Stimulated activated CD4-positive, alpha-beta T cell treated with anti-CD3 and anti-CD28 coated beads, Interleukin-1b, Interleukin-23, amount 100 ng/mL, for 48 hours (primary cell): ENCODE measurements around the gene VAC14.

Experiments
- DNase-seq: peaks from one replicate; pipeline ENCODE4 v3.0.0-alpha.2; 2020

VAC14 gene

DNA sequence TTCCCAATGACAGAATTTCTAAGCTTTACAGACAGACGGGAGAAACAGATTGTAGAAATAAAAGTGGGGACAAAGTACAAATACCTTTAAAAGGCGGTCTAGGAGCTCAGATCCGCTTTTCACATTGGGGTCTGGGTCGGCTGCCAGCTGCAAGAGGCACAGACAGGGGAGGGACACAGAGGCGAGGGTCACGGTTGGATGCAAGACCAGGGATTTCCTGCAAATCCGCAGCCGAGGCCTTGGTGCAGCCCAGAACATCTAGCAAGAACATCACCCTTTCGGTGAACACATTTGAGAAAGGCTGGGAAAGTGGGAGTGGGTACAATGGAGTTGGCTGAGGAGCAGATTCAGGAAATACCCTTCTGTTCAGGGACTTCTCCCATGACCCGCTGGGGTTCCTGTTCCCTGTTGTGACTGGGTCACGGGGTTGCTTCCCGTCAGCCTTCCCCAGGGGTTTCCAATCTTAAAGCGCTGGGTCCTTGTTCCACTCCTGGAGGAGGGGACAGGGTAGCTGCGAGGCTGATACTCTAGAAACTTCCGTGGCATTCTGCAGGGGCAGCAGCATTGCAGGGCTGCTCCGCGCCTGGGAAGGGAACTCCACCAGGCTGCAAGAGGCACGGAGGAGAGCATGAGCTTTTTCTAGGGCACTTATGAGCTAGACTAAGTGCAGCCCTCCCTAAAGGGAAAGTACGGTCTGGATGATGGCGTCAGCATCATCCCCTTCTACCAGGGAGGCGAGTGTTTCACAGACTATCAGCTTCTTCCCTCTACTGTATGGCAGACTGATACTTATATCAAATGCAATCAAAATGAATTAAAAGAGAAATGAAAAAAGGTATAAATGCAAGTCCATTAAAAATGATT, 16.0 kb downstream of the VAC14 start:
- no peak for DNase-seq

GRCh38 chr16:70782237-70782636, 18.7 kb downstream of the VAC14 start:
- DNase-seq, result no peak

GRCh38 chr16:70781800-70782199, 19.2 kb downstream of the VAC14 start:
- no peak for DNase-seq

DNA sequence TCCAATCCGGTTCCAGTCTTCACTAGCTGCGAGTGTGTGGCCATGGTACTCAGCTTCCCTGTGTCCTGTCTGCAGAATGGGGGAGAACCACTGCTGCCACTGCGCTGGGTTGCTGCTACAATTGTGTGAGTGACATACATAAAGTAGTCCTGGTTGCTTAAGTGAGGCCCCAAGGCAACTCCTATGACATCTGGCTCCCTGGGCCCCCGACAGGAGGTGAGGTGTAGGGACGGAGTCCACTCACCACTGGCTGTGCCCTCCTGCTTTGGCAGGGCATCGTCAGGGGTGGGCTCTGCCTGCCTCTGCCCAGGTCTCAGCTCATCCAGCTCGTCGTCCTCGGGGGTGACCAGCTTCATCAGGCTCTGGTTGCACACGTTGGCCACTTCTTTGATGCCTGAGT, 20.4 kb downstream of the VAC14 start:
- DNase-seq, result no peak

DNA sequence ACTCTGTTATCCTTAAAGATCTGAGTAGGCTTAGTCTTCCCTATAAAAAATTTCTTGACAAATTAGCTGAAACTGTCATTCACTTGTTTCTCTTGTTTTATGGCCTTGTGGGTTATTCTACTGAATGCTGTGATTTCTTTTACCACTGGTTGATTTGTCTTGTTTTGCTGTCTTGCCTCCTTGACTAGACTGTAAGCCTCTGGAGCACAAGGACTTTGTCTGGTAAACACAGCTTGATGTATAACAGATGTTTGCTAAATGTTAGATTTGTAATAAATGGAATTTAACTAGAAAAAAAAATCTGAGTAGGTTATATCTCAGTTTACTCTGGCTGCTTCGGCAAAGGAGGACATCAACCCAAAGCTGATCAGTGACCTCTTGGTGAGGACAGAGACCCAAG, 21.6 kb downstream of the VAC14 start:
- no peak for DNase-seq

DNA sequence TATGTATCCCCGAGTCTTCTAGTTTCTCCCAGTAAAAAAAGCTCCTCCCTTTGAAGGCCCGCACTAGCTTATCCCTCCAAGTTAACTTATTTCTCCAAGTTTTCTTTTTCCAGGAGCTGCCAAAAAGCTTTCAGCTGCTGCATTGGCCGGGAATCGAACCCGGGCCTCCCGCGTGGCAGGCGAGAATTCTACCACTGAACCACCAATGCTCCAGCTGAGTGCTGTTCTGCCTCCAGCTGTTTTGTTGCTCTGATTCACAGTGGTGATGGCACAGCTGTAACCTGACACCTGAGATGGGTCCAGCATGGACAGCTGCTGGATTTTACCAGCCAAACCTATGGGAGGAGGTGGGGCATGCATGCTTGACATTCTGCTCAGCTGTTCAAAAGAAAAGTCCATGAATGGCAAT, 22.1 kb downstream of the VAC14 start:
- DNase-seq, result no peak

DNA sequence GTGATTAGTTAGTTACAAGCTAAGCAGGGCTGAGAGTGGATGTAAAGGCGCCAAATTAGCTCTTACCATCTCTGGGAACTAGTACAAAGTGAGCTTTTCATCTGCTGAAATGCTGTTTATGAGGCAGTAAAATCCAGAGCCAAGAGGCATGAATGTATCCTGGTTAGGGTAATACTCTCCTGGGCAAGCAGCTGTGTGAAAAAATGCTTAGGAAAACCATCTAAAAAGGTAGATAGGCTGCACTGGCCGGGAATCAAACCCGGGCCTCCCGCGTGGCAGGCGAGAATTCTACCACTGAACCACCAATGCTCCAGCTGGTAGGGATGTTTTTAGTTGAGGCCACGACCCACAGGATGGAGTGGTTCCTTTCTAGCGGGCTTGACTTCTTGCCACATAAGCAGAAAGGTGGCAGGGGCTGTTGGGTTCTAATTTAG, 23.0 kb downstream of the VAC14 start:
- no peak for DNase-seq

DNA sequence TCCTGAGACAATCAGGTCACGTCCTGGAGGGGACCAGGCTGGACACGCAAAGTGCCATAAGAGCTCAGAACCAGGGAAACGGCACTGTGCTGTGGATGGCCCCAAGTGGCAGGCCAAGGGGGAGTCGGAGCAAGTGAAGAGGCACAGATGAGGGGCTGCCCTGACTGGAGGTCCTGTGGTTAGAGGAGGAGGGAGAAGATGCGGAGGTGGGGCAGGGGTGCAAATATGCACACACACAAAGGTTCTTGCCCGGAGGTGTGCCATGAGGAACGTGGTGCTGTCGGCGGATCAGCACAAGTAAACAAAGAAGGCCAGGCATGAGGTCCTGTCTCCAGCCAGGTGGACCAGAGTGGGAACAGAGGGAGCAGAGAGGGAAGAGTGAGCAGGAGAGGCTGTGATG, 23.5 kb downstream of the VAC14 start:
- no peak for DNase-seq

- no peak for DNase-seq
Measured at GRCh38 chr16:70775399-70775798, 25.6 kb downstream of the VAC14 start.

DNA sequence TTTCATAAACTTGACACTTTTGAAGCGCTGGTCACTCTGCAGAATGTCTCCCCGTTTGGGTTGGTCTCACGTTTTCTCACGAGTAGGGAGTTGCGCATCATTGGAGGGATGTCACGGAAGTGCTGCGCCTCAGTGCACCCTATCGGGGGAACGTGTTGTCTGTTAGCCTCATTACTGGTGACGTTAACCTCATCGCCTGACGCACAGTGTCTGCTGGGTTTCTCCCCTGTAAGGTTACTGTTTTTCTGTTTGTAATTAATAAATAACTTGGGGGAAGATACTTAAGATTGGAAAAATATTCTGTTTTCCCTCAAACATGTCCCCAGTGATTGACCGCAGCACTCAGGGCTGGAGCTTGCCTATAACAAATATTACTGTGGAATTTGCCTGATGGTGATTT, 26.7 kb downstream of the VAC14 start:
- no peak for DNase-seq

GRCh38 chr16:70772493-70772892, 28.5 kb downstream of the VAC14 start:
- DNase-seq, result no peak

DNA sequence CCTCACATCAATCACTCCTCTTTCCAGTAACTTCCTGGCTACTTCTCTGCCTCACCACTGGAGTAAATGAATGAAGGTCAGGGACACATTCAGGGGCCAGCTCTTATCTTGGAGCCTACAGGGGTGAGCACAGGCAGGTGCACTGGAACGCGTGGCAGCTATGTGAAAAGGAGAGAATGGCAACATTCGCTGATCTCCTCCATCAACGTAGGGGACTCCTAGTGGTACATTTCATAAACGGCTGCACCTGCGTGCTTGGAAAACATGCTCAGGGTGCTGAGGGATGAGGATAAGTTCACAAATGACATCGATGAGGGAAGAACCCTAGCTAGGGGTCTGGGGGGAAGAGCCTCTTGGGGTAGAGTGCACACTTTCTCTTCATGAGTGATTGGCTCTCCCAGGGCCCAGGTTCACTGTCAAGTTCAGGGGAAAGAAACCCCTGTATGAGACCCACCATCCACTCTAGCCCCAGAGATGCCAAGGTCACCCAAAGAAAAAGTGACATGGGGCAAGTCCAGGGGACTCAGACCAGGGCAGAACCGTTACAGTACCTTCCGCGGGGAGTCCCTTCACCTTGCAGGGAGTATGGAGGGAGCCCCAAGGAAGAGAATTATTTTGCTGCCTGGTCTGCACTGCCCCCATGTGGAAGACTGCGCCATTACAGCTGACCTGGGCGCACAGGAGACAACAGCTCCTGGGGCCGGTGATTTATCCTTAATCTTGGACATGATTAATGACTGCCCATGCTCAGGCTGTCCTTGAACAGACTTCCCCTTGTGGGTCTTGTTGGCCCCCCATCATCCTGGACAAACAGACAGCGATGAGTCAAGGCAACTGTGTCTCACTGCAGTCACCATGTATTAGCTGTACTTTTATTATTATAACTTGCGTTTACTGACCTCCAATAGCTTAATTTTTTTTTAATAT, 30.1 kb downstream of the VAC14 start:
- DNase-seq, result peak; percentile 52

DNA sequence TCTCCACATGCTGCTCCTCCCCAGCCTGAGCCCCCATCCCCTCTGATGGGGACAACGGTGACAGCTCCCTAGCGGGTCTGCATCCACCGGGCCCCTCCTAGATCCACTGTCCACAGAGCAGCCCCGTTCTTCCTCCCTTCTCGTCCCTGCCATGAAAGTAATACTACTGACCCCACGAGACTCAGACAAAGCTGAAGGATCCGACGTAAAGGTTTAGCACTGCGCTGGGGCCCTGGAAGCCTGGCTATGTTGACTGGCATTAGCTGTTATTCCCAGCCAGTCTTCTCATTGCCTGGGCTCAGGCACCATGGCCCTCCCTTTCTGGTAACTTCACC, 30.7 kb downstream of the VAC14 start:
- no peak for DNase-seq

- no peak for DNase-seq
Measured at GRCh38 chr16:70769761-70770160, 31.2 kb downstream of the VAC14 start.

DNA sequence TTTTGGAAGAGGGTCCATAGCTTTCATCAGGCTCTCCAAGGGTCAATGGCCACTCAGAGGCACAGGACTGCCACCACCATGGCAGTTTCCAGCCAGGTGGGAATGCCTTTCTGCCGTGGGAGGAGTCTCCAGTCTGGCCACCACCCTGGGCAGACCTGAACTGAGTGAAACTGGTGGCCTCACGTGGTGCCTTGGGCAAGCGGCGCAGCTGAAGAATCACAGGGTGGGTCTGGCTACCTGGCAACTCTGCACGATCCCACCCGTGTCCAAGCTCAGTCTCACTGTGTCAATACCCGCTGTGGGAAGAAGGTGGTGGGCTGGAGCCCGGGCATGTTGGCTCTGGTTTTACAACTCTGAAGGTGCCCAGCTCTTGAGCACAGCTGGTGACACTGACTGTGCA, 31.8 kb downstream of the VAC14 start:
- no peak for DNase-seq

- no peak for DNase-seq
Measured at GRCh38 chr16:70768203-70768580, 32.8 kb downstream of the VAC14 start.

- DNase-seq, result no peak
Measured at GRCh38 chr16:70767377-70768202, 33.4 kb downstream of the VAC14 start.

DNA sequence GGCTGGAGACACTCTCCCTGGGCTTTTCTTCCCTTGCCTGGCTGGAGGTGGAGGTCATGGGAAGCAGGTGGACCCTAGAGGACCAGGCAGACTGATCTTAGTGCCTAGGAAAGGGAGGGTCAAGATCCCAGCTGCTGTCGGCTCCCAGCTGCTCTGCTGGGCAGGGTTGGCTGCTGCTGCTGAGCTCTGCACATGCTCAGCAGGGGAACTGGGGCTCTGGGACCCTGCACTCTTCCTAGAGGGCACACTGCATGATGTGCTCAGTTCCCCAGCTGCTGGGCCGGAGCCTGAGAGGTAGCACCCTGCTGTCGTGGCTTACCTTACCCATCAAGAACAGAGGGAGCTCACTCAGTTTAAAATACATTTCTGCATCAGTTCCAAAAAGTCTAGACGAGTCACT, 34.3 kb downstream of the VAC14 start:
- DNase-seq, result no peak

DNA sequence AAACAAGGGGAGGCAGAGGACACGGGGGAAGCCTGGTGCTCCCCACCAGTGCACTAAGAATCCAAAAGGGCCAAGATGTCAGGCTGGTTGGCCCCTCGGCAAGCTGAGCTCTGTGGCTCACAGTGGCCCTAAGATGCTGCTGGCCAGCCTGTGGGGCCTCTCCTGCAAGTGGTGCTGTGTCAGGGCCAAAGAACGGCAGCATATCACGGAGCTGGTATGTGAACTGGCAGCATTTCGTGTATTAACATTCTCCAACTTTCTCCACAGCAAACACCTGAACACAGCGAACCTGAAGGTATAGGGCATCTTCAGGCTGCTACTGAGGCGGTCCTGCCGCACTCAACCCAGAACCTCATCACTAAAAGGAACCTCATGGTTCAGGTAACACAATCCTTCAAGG, 34.8 kb downstream of the VAC14 start:
- no peak for DNase-seq

- no peak for DNase-seq
Measured at GRCh38 chr16:70765491-70765890, 35.5 kb downstream of the VAC14 start.

DNA sequence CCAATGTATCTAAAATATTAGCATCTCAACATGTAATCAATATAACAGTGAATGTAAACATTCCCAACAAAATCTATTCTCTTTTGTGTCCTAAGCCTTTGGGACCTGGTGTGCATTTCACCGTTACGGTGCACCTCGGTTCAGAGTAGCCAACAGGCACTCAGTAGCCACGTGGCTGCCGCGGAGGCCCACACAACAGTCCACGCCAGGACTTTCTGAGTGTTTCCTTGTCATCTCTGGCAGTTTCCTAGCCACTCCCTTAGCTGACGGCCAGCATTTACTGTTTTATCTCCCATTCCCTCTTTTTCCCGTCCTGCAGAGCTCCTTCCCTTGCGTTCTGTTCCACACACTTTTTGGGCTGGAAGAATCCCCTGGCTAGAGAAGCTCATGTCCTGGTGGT, 36.3 kb downstream of the VAC14 start:
- no peak for DNase-seq

DNA sequence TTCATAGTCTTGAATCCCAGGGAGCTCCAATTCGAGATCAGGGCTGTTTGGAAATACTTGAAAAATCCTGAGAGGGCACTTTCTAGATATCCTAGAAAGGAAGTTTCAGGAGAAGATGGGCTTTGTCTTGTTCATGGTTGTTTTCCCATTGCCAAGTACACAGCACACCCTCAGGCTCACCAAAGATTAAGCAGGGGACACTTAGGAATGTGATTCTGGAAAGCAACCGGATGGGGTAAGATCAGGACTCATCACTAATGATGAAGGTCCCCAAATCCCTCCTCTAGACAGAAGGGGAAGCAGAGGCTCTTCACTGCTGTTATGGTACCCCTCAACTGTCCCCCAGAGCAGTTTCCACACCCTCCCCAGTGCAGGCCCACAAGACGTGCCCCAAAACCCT, 40.7 kb downstream of the VAC14 start:
- no peak for DNase-seq

GRCh38 chr16:70759666-70760065, 41.3 kb downstream of the VAC14 start:
- DNase-seq, result no peak
